Esophagus squamous epithelium (tissue), 4 donors: ENCODE measurements around the gene DGKK.

Experiments
- POLR2A ChIP-seq, 4 donors: fragments of 450-650 bp; IDR thresholded peaks; one replicate each; pipeline ENCODE4 v1.6.1; 2017; ENCODE audit warnings: antibody characterized with exemption in 4 of 4, mild to moderate bottlenecking in 4 of 4, moderate library complexity in 3 of 4
- TF ChIP-seq, protein P1 (sequence below), 6 experiments: fragments of 450-650 bp in 4 of 6; fragments of 200-600 bp in 2 of 6; sonication (generic) in 2 of 6; IDR thresholded peaks; one replicate each; pipeline ENCODE4 v1.5.1; 2016 to 2019; ENCODE audit warnings: antibody characterized with exemption in 6 of 6, mild to moderate bottlenecking in 4 of 6, moderate library complexity in 4 of 6

DNA sequence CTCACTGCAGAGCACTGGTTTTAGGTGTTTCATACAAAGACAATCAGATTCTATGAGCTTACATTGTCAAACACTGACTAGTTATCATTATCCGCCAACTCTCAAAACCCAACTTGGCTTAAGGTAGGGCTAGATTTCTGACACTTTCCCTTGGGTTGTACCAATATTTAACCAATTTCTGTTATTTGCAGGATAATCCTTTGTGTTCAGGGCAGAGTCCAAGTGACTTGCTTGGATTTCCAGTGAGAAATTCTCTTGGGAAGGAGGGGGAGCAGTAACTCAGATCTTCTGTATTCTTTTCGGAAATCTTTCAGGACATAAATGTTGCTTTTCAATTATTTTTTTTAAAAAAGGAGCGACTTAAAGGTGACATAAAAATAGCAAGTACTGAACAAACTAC is 23.1 kb downstream of the DGKK start:
- TF ChIP-seq POLR2A (IDR thresholded peaks at IDR 0.05): no peak
- TF ChIP-seq, protein P1, sequence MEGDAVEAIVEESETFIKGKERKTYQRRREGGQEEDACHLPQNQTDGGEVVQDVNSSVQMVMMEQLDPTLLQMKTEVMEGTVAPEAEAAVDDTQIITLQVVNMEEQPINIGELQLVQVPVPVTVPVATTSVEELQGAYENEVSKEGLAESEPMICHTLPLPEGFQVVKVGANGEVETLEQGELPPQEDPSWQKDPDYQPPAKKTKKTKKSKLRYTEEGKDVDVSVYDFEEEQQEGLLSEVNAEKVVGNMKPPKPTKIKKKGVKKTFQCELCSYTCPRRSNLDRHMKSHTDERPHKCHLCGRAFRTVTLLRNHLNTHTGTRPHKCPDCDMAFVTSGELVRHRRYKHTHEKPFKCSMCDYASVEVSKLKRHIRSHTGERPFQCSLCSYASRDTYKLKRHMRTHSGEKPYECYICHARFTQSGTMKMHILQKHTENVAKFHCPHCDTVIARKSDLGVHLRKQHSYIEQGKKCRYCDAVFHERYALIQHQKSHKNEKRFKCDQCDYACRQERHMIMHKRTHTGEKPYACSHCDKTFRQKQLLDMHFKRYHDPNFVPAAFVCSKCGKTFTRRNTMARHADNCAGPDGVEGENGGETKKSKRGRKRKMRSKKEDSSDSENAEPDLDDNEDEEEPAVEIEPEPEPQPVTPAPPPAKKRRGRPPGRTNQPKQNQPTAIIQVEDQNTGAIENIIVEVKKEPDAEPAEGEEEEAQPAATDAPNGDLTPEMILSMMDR (IDR thresholded peaks at IDR 0.05): no peak
